Stimulated activated CD8-positive, alpha-beta memory T cell treated with anti-CD3 and anti-CD28 coated beads, Interleukin-7, amount 100 ng/mL, for 4 hours (primary cell): ENCODE results near the gene TTC39A.
"Not testable (repeated sequence)": the region's sequence is repeated elsewhere in the genome, so short reads cannot be mapped to it uniquely, and the experiment has no call there.

Experiments used
- DNase-seq, 2 donors: peaks; one replicate each; pipeline ENCODE4 v3.0.0-alpha.2; 2020; ENCODE audit warnings: low read depth in 2 of 2

The TTC39A gene

GRCh38 chr1:51266791-51267190 is 63.6 kb downstream of the TTC39A start:
- DNase-seq: no peak

- no peak for DNase-seq
Observed at GRCh38 chr1:51266181-51266580, 64.2 kb downstream of the TTC39A start.

DNA sequence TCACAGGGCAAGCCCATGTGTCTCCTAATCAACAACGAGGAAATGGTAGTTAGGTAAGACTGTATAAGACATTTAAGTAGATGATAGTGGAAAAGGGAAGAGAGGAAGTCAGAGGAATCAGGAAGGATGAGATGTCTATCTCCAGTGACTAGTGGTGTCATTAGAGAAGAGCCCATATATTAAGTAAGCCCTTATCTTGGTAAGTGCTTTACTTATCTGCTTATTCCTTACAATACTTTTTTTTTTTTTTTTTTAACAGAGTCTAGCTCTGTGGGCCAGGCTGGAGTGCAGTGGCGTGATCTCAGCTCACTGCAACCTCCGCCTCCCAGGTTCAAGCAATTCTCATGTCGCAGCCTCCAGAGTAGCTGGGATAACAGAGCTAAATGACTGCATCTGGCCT is 64.7 kb downstream of the TTC39A start:
- DNase-seq: no peak

GRCh38 chr1:51264451-51264850 is 65.9 kb downstream of the TTC39A start:
- DNase-seq: no peak

DNA sequence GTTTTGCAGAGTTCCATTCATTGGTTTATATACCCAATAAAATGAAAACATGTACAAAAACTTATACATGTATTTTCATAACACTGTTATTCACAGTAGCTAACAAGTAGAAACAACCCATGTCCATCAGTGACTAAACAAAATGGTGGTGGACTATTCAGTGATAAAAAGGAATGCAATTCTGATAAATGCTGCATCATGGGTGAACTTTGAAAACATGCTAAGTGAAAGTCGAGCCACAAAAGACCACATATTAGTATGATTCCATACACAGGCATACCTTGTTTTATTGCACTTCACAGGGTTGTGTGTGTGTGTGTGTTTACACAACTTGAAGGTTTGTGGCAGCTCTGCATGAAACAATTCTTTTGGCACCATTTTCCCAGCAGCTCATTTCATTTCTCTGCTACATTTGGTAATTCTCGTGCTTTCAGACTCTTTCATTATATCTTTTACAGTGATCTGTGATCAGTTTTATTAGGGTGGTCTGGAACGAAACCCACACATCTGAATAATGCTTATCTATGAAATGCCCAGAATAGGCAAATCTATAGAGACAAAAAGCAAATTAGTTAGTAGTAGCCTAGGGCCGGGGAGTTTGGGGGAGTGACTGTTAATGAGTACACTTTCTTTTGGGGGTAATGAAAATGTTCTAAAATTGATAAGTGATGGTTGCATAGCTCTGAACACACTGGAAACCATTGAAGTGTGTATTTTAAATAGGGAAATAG is 67.0 kb downstream of the TTC39A start:
- no peak for DNase-seq

DNA sequence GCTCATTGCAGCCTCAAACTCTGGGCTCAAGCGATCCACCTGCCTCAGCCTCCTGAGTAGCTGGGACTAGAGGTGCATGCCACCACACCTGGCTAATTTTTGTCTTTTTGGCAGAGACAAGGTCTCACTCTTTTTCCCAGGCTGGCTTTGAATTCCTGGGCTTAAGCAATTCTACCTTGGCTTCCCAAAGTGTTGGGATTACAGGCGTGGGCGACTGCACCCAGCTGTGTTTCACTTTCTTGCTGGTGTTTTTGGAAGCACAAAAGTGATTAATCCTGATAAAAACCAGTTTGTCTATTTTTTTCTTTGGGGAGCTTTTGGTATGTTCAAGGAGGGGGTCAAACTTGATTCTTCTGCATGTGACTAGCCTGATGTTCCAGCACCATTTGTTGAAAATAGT is 75.0 kb downstream of the TTC39A start:
- no peak for DNase-seq

- no peak for DNase-seq
Observed at GRCh38 chr1:51253691-51254090, 76.7 kb downstream of the TTC39A start.

GRCh38 chr1:51252366-51252765 is 78.0 kb downstream of the TTC39A start:
- DNase-seq: no peak

GRCh38 chr1:51251165-51251564 is 79.2 kb downstream of the TTC39A start:
- not testable (repeated sequence) for DNase-seq

- DNase-seq: not testable (repeated sequence)
Observed at GRCh38 chr1:51250729-51251128, 79.6 kb downstream of the TTC39A start.

- DNase-seq: no peak
Observed at GRCh38 chr1:51249445-51249844, 80.9 kb downstream of the TTC39A start.

DNA sequence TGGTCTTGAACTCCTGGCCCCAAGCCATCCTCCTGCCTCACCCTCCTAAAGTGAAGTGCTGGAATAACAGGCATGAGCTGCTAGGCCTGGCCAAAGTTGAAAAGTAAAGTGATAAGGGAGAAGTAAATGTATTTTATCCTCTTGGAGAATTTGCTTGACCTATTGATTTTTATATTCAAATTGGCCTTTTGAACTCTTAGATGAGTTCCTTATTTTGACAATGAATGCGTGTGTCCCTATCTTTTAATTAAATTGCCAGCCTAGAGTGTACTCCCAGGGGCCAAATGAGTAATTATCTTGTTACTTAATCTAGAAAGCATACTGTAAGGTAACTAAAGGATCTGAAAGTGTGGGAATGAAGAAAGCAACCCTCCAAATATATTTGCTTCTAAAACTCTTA is 82.9 kb downstream of the TTC39A start:
- DNase-seq: no peak

DNA sequence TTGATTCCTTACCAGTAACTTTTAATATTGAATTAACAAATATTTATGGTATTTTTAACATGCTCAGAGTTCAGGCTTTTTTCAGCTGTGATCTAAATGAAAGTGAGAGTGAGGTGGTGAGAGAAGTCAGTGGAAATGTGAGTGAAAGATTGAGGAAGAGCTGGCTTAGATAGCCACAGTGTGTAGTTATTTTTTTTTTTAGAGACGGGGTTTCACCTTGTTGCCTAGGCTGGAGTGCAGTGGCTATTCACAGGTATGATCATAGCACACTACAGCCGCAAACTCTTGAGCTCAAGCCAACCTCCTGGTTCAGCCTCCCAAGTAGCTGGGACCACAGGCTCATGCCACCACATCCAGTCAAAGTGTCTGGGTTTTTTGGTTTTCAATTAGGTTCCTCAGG is 83.3 kb downstream of the TTC39A start:
- no peak for DNase-seq

GRCh38 chr1:51242546-51242945 is 87.8 kb downstream of the TTC39A start:
- no peak for DNase-seq

GRCh38 chr1:51241119-51241518 is 89.2 kb downstream of the TTC39A start:
- no peak for DNase-seq

DNA sequence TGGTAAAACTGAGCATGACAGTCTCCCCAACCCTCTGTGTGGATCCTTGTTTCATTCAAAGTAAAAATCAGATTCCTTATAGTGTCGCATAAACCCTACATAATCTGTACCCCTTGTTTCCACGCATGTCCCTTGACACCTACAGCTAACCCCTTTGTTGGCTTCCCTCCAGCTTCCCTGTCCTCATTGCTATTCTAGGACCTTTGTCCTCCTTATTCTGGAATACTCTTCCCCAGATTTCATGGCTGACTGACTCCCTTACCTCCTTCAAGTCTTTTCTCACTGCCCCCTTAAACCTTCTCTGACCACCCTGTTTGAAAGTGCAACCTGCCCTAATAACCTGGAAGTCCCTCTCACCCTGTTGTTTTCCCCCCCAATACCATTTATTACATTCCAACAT is 90.3 kb downstream of the TTC39A start:
- no peak for DNase-seq

DNA sequence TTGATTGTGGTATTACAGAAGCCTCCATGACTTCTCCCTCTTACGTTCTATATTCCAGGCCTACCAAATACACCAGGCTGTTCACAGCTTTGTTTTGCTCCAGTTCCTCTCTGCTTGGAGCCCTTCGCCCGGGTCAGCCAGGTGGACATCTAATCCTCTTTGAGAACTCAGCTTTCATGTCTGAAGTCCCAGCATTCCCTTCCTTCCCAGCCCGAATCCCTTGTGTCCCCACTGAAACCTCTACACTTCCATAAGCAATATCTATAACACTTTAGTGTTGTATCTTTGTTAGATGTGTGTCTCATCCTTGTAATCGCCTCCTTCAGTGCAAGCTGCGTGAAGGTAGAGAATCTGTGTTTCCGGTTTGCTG is 92.3 kb downstream of the TTC39A start:
- DNase-seq: no peak

- no peak for DNase-seq
Observed at GRCh38 chr1:51237351-51238033, 92.9 kb downstream of the TTC39A start.
